Astrocyte of the cerebellum (primary cell): Measurements from ENCODE around the gene ISCU.
"Not testable (repeated sequence)": the region's sequence is repeated elsewhere in the genome, so short reads cannot be mapped to it uniquely, and the experiment has no call there.

Source experiments
- DNase-seq: peaks from one replicate; pipeline ENCODE4 v3.0.0-alpha.2; 2011; ENCODE audit warnings: low read depth
- H3K4me3 ChIP-seq: 2 replicates; pipeline ENCODE4 v1.5.1; 2011; ENCODE audit warnings: mild to moderate bottlenecking, low read depth, low read length, moderate library complexity
- CTCF ChIP-seq: IDR thresholded peaks from 2 replicates; pipeline ENCODE4 v1.5.1; 2012; ENCODE audit warnings: low read length, low read depth, moderate library complexity, mild to moderate bottlenecking; ENCODE audit errors: missing control alignments
- in situ Hi-C: cut with HindIII; loops from 2 replicates; pipeline ENCODE4 v1.10.0; 2017; ENCODE audit warnings: low sequenced_read_pairs

ISCU gene

GRCh38 chr12:108585864-108586263, 23.5 kb downstream of the ISCU start:
- DNase-seq: no peak
- in situ Hi-C loops: no loop called here
- no peak for TF ChIP-seq CTCF
- no peak overlapping the region for H3K4me3 ChIP-seq

- no peak overlapping the region for H3K4me3 ChIP-seq
- no peak for DNase-seq
- TF ChIP-seq CTCF: no peak
- in situ Hi-C loops: no loop called here
Measured at GRCh38 chr12:108586306-108586705, 23.9 kb downstream of the ISCU start.

GRCh38 chr12:108587826-108588225, 25.4 kb downstream of the ISCU start:
- no peak for TF ChIP-seq CTCF
- no peak overlapping the region for H3K4me3 ChIP-seq
- DNase-seq: no peak
- in situ Hi-C loops: no loop called here

- no peak for TF ChIP-seq CTCF
- in situ Hi-C loops: no loop called here
- no peak overlapping the region for H3K4me3 ChIP-seq
- DNase-seq: peak; percentile 59
Measured at GRCh38 chr12:108589028-108589839, 26.8 kb downstream of the ISCU start.

- in situ Hi-C loops: no loop called here
- H3K4me3 ChIP-seq: no peak overlapping the region
- TF ChIP-seq CTCF: no peak
- no peak for DNase-seq
Measured at GRCh38 chr12:108589840-108590229, 27.4 kb downstream of the ISCU start.

GRCh38 chr12:108590463-108590862, 28.1 kb downstream of the ISCU start:
- DNase-seq, in situ Hi-C loops, H3K4me3 ChIP-seq: not testable (repeated sequence)

GRCh38 chr12:108591267-108591980, 29.0 kb downstream of the ISCU start:
- no peak for DNase-seq
- no peak for TF ChIP-seq CTCF
- in situ Hi-C loops: no loop called here
- no peak overlapping the region for H3K4me3 ChIP-seq
